ENCODE measurements around the gene PCMTD2.

PCMTD2 gene

GRCh38 chr20:64220891-64221527 is 34.5 kb upstream of the PCMTD2 start:
- H3K36me3 ChIP-seq (replicated peaks): no peaks in the 10 kb centered on the region
- peaks cover 19% of the 10 kb centered on the region for H3K27me3 ChIP-seq (replicated peaks)
- TF ChIP-seq CTCF (IDR thresholded peaks at IDR 0.05; ENCODE audit: low read depth, low read length, missing control alignments): no peak
- DNase-seq: no peak
- no peak overlapping the region for H3K4me3 ChIP-seq (ENCODE audit: low read depth, low read length)
- no peak overlapping the region for H3K27ac ChIP-seq
- in situ Hi-C loops (cut with HindIII; ENCODE audit: low pct_ligation_motif_present, low sequenced_read_pairs): no loop called here

GRCh38 chr20:64222291-64222735 is 33.2 kb upstream of the PCMTD2 start:
- H3K4me3 ChIP-seq (ENCODE audit: low read depth, low read length): no peak overlapping the region
- in situ Hi-C loops (cut with HindIII; ENCODE audit: low pct_ligation_motif_present, low sequenced_read_pairs): no loop called here
- DNase-seq: no peak
- TF ChIP-seq CTCF (IDR thresholded peaks at IDR 0.05; ENCODE audit: low read depth, low read length, missing control alignments): no peak
- H3K27ac ChIP-seq: no peak overlapping the region
- H3K36me3 ChIP-seq (replicated peaks): no peaks in the 10 kb centered on the region
- peaks cover 15% of the 10 kb centered on the region for H3K27me3 ChIP-seq (replicated peaks)

GRCh38 chr20:64222851-64223525 is 32.6 kb upstream of the PCMTD2 start:
- no peak for DNase-seq
- H3K27me3 ChIP-seq (replicated peaks): peaks cover 15% of the 10 kb centered on the region
- TF ChIP-seq CTCF (IDR thresholded peaks at IDR 0.05; ENCODE audit: low read depth, low read length, missing control alignments): no peak
- no peaks in the 10 kb centered on the region for H3K36me3 ChIP-seq (replicated peaks)
- H3K27ac ChIP-seq: no peak overlapping the region
- in situ Hi-C loops (cut with HindIII; ENCODE audit: low pct_ligation_motif_present, low sequenced_read_pairs): no loop called here
- H3K4me3 ChIP-seq (ENCODE audit: low read depth, low read length): no peak overlapping the region

GRCh38 chr20:64223526-64224067 is 32.0 kb upstream of the PCMTD2 start:
- in situ Hi-C loops (cut with HindIII; ENCODE audit: low pct_ligation_motif_present, low sequenced_read_pairs): no loop called here
- Histone ChIP-seq H3K27me3 (replicated peaks) (peaks cover 15% of the 10 kb centered on the region), H3K36me3 (replicated peaks) (no peaks in the 10 kb centered on the region), H3K27ac (no peak overlapping the region), H3K4me3 (ENCODE audit: low read depth, low read length) (no peak overlapping the region)
- no peak for DNase-seq
- peak; percentile 66 for TF ChIP-seq CTCF (IDR thresholded peaks at IDR 0.05; ENCODE audit: low read depth, low read length, missing control alignments)

GRCh38 chr20:64224351-64225170 is 31.0 kb upstream of the PCMTD2 start:
- Histone ChIP-seq H3K4me3 (ENCODE audit: low read depth, low read length) (no peak overlapping the region), H3K36me3 (replicated peaks) (no peaks in the 10 kb centered on the region), H3K27me3 (replicated peaks) (peaks cover 8% of the 10 kb centered on the region), H3K27ac (peak overlapping the region; percentile 53)
- DNase-seq: peak; percentile 87
- peak; percentile 20 for TF ChIP-seq CTCF (IDR thresholded peaks at IDR 0.05; ENCODE audit: low read depth, low read length, missing control alignments)
- in situ Hi-C loops (cut with HindIII; ENCODE audit: low pct_ligation_motif_present, low sequenced_read_pairs): no loop called here
